ENCODE results near the gene CYP2W1.

- no peak for TF ChIP-seq REST (IDR thresholded peaks at IDR 0.05)
- TF ChIP-seq CTCF (IDR thresholded peaks at IDR 0.05): no peak
- peak; percentile 90 for TF ChIP-seq MAX (IDR thresholded peaks at IDR 0.05)
- TF ChIP-seq EP300 (IDR thresholded peaks at IDR 0.05): no peak
- peak in 1 of 2 experiments; percentile 5; a peak in 1 of 5 replicates for TF ChIP-seq JUN (IDR thresholded peaks at IDR 0.05)
Observed at GRCh38 chr7:1028775-1029636, 46.0 kb downstream of the CYP2W1 start.
